Omental fat pad (tissue), 4 donors: Measurements from ENCODE around the gene KCNT1. TPM values are rescaled to one million over a fixed set of nuclear protein-coding genes. Genes with fewer than 3 reads are reported as not detected.

ENCODE experiments used
- ATAC-seq: fragments of 150-250 bp; one replicate; pipeline ENCODE4 v1.9.1; 2016; ENCODE audit warnings: mild to moderate bottlenecking, moderate library complexity; ENCODE audit not compliant: low FRiP score
- DNase-seq: peaks from one replicate; pipeline ENCODE4 v3.0.0-alpha.2; 2019; ENCODE audit warnings: low spot score
- total RNA-seq, 4 donors: library from RNA; depleted of rRNA; stranded (reverse); fragments of >200 nt; gene quantifications; one replicate each; pipeline ENCODE4 v1.1.0, GENCODE V29; 2016
- TF ChIP-seq, protein P1 (sequence below), 3 donors: fragments of 450-650 bp; IDR thresholded peaks; one replicate each; pipeline ENCODE4 v1.5.1; 2016 to 2017; ENCODE audit warnings: antibody characterized with exemption in 3 of 3, mild to moderate bottlenecking in 3 of 3, moderate library complexity in 2 of 3

Gene KCNT1
- total RNA-seq, 4 donors from 2014 or later: 0.24 to 0.95 TPM; not detected in 2

- TF ChIP-seq, protein P1, sequence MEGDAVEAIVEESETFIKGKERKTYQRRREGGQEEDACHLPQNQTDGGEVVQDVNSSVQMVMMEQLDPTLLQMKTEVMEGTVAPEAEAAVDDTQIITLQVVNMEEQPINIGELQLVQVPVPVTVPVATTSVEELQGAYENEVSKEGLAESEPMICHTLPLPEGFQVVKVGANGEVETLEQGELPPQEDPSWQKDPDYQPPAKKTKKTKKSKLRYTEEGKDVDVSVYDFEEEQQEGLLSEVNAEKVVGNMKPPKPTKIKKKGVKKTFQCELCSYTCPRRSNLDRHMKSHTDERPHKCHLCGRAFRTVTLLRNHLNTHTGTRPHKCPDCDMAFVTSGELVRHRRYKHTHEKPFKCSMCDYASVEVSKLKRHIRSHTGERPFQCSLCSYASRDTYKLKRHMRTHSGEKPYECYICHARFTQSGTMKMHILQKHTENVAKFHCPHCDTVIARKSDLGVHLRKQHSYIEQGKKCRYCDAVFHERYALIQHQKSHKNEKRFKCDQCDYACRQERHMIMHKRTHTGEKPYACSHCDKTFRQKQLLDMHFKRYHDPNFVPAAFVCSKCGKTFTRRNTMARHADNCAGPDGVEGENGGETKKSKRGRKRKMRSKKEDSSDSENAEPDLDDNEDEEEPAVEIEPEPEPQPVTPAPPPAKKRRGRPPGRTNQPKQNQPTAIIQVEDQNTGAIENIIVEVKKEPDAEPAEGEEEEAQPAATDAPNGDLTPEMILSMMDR (IDR thresholded peaks at IDR 0.05): no peak
- no peak for ATAC-seq
- DNase-seq: no peak
Observed at GRCh38 chr9:135802876-135803419, 101.0 kb downstream of the KCNT1 start.

GRCh38 chr9:135803441-135803840, 101.5 kb downstream of the KCNT1 start:
- no peak for ATAC-seq
- TF ChIP-seq, protein P1 (IDR thresholded peaks at IDR 0.05): no peak
- DNase-seq: no peak

DNA sequence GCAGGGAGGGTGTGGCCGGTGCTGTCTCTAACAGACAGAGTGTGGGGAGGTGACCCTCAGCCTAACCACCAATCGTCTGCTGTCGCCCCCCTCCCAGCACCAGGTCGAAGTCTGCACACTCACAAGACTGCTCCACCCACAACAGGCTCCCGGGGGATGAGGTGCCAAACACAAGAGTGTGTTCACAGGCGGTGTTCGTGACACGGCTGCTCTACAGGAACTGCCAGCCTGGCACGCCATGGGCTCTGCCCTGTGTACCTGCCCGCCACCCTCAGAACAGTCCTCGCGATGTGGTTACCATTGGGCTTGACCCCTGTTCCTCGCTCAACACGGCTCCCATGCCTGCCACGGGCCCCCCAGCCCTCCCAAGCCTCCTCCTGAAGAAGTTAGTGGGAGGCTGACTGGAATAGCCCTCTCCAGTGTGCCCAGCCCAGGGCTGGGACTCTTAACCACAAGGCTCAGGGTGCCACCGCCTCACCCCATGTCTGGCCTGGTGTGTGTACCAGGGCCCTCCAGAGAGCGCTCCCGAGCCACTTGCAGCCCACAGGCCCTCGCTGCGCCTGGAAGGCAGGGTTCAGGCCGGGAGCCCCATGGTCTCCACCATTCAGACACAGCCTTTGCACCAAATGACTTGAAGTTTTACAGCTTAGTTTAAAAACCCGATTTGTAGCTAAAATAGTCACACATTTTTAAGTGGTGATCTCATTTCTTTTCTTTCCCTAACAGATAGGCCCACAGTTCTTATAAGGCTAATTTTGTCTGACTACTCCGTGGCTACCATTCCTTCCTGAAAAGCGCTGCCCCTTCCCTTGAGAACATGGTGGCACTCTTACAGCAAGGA, 102.8 kb downstream of the KCNT1 start:
- TF ChIP-seq, protein P1 (IDR thresholded peaks at IDR 0.05): no peak
- ATAC-seq (no peak), DNase-seq (no peak)

- DNase-seq (no peak), ATAC-seq (no peak)
- TF ChIP-seq, protein P1 (IDR thresholded peaks at IDR 0.05): no peak
Observed at GRCh38 chr9:135805422-135806022, 103.5 kb downstream of the KCNT1 start.

GRCh38 chr9:135809166-135809565, 107.2 kb downstream of the KCNT1 start:
- DNase-seq (no peak), ATAC-seq (no peak)
- TF ChIP-seq, protein P1 (IDR thresholded peaks at IDR 0.05): no peak

DNA sequence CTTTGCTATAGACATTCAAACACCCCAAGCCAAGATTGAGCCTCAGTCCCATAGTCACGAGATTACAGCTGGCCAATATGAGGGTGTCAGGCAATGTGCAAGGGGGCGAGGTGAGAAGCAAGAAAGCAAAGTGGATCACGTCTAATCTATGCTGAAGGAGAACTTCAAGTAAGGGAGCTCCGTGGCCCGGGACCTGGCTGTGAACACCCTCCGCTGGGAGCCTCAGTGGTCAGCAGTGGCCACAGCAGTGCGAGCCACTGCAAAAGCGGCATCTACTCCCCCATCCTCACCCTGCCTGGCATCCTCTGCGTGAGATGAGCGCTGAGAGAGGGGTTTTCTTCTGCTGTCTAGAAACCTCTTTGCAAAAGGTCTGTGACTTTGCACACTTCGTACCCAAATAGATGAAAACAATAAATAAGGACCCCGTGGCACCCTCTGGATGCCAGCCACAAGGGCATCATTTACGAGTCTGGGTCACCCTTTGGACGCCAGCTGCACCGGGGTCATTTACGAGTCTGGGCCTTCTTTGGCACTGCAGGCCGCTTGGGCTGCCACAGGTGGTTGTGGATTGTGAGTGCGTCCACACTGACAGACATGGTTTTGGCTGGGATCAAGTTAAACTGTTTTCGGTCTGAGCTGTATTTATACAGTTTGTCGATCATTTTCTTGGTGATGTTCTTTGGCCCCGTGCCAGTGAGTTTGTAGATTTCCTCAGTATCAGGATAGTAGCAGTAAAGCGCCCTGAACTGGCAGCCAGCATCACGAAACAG, 109.0 kb downstream of the KCNT1 start:
- DNase-seq: peak; percentile 19
- TF ChIP-seq, protein P1 (IDR thresholded peaks at IDR 0.05): no peak
- no peak for ATAC-seq
